Left renal cortex interstitium (tissue), 4 donors: ENCODE measurements around the gene SNX8. TPM values are rescaled to one million over a fixed set of nuclear protein-coding genes. Genes with fewer than 3 reads are reported as not detected.

Experiments
- DNase-seq, 4 donors: peaks; one replicate each; pipeline ENCODE4 v3.0.0-alpha.2; 2013; ENCODE audit warnings: low read depth in 4 of 4, low spot score in 2 of 4, missing footprints in 1 of 4
- polyA plus RNA-seq, 4 donors: library from polyadenylated mRNA; unstranded; fragments of 120-200 nt; gene quantifications; one replicate each; pipeline ENCODE4 v1.2.1, GENCODE V29; 2013; ENCODE audit not compliant: insufficient read length in 4 of 4

Gene SNX8
- polyA plus RNA-seq, 4 donors: 33.0 to 38.1 (median 35.9) TPM

- no peak for DNase-seq
Measured at GRCh38 chr7:2266911-2267310, 47.3 kb downstream of the SNX8 start.

DNA sequence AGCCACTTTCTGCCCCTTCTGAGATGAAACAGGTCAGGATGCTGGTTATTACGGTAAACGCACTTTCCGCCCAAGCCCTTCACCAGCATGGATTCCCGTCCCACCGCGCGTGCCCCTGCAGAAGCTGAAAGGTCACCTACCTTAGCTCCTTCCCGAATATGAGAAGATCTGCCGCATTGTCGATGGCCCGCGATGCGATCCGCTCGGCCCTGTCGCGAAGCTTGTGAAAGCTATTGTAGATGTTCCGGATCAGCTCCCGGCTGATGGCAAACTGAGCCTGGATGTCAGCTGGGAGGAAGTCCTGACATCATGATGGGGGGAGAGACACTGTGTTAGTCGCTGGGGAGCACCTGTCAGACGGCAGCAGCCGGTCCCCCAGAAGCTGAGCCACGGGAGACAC, 50.1 kb downstream of the SNX8 start:
- DNase-seq: no peak

DNA sequence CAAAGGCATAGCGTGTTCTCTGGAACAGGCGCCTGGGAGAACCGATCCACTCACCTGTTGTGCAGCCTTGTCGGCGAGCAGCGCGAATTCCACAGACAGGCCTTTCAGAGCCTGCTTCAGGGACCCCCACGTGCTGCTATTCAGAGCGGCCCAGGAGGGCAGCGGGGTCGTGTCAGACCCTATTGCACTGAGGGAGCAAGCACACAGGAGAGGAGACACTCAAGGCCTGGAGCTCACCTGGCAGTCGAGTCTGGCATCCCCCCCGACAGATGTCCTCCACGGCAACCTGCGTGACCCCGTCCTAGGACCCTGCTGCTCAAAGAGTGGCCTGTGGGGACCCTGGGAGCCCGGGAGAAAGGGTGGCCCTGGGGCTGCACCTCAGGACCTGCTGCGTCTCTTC, 51.1 kb downstream of the SNX8 start:
- no peak for DNase-seq

DNA sequence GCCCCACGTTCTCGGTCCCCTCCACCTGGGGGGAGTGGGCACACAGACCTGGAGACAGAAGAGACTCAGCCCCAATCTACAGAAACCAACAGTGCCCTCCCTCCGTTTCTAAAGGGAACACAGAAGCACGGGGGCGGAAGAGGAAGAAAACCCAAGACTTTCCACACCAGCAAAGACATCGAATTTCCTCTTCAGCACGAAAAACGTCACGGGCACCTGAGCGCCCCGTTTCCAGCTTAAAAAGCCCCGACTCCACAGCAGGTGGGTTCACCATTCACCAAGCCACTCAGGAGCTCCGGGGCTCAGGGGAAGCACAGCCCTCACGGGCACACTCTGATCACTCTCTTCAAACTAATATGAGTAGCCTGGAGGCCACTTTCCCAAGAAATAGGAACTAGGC, 52.6 kb downstream of the SNX8 start:
- DNase-seq: no peak

DNA sequence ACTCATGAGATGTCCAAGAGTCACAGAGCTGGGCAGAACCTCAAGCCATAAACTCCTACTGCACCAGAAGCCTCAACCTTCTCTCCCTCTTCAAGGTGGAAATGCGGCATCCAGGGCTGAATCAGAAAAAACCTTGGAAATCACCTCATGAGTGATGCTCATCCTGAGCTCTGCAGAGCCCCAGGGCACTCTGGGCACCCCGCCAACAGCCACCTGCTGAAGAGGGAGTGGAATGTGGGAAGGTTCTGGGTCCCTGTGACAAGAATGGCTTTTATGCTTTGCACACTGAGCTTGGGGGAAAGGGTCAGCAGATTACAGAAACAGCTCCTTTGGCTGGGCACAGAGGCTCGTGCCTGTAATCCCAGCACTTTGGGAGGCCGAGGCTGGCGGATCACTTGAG, 53.4 kb downstream of the SNX8 start:
- no peak for DNase-seq

DNA sequence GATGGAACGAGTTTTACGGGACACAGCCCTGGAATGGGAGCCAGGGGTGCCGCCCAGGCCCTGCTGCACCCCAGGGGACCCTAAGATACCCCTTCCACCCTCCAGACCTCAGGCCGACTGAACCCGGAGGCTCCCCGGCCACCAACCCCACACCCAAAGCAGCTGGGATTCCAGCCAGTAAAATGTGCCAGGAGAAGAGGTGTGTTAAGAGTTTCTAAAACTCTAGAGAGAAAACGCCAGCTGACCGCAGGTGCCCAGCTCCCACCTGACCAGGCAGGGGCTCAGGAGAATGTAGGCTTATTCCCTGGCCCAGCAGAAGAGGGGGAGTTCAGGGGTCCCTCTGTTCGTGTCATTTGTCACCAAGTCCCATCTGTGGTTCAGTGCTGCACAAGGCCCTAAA, 54.8 kb downstream of the SNX8 start:
- no peak for DNase-seq

- no peak for DNase-seq
Measured at GRCh38 chr7:2258661-2259365, 55.4 kb downstream of the SNX8 start.

- DNase-seq: no peak
Measured at GRCh38 chr7:2257651-2258050, 56.6 kb downstream of the SNX8 start.

- no peak for DNase-seq
Measured at GRCh38 chr7:2257046-2257551, 57.1 kb downstream of the SNX8 start.

DNA sequence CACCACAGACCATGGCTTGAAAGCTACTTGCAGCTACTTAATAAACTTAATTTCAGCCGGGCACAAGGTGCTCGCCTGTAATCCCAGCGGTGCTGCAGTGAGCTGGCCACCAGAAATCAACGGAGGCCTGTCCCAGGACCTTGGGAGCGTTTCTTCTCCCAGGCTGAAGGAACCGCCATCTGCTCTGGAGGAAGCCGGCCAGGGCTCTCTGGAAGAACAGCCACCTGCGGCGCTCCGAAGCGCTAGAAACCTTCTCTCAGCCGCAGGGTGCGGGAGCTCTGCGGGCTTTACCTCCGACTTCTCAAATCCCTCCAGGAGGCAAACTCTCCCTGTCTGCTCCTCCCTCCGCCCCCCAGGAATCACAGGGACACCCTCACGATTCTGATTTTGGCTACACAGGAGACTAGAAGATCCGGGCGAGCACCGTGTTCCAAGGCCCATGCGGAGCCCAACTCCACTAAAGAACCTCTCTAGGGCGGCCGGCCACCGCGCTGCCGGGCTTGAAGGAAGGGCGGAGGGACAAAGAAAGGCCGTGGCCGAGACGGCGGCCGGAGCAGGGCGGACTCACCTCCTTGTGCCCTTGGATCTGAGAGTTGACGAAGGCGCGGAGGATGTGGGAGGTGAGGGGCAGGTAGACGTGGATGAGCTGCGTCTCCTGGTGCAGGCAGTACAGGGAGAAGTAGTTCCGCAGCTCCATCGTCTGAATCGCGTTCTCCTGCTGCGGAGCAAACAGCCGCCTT, 57.8 kb downstream of the SNX8 start:
- no peak for DNase-seq

DNA sequence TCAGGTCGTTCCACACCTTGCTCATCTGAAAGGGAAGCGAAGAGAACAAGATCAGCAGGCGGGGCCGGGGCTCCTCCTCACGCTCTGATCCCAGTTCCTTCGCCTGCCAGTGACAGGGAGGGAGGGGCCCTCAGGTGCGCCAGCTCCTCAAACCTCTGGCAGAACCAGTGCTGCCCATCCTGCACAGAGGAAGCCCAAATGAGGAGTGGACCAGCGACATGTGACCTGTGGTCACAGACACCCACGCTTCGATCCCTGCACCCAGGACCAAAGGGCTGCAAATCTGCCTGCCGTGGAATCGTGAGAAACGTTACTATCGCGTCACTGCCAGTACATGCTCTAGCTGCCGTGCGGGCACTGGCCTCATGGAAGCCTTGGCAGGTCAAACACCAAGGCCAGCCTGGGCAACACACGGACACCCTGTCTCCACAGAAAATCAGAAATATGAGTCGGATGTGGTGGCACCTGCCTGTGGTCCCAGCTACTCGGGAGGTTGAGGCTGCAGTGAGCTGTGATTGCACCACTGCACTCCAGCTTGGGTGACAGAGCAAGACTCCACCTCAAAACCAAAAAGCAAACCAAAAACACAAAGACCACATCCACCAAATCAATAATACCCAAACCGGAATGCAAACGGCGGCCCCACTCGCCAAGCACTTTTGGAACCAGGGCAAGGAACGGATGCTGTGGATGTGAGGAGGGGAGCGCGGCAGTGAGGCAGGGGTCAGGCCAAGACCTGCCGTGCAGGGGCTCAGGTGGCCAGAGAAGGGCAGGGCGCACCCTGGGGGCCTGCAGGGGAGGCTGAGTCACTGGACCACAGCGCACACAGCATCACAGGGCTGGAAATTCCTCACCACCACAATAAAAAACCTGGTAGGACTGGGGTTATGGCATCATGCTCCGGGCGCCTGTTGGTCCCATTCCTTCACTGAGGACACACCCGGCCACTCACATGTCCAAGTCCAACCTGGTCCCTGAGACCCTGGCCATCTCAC, 58.8 kb downstream of the SNX8 start:
- no peak for DNase-seq

GRCh38 chr7:2254429-2255144, 59.7 kb downstream of the SNX8 start:
- no peak for DNase-seq

DNA sequence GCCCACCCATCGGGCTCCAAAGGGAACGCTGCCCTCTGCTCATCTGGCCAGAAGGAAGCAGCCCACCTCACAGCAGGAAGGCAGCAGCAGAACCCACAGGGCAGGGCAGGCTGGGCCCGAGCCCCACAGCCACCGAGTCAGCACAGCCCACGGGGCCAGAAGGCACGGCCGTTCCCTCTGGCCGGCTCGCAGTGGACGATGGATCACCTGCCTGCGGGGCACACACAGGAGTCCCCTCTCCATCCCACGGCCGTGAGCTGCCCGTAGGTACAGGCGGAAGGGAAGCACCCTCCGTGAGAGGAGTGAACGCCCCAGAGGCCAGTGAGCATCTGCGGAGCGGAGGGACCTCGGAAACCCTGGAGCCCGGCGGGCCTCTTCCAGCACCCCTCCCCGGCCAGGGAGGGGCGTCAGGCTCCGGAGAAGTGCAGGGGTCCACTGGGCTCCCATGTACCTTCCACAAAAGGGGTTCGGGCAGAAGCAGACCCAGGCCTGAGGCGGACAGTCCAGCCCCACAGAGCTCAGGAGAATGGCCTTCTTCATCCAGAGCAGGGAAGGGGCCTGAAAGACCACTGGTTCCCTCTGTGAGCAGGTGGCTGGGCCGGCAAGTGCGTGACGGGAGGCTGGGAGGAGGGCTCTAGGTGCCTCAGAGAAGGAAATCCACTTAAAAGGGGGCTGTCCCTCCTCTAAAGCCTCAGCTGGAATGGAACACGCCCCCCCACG, 60.6 kb downstream of the SNX8 start:
- no peak for DNase-seq

GRCh38 chr7:2253021-2253420, 61.2 kb downstream of the SNX8 start:
- DNase-seq: no peak

DNA sequence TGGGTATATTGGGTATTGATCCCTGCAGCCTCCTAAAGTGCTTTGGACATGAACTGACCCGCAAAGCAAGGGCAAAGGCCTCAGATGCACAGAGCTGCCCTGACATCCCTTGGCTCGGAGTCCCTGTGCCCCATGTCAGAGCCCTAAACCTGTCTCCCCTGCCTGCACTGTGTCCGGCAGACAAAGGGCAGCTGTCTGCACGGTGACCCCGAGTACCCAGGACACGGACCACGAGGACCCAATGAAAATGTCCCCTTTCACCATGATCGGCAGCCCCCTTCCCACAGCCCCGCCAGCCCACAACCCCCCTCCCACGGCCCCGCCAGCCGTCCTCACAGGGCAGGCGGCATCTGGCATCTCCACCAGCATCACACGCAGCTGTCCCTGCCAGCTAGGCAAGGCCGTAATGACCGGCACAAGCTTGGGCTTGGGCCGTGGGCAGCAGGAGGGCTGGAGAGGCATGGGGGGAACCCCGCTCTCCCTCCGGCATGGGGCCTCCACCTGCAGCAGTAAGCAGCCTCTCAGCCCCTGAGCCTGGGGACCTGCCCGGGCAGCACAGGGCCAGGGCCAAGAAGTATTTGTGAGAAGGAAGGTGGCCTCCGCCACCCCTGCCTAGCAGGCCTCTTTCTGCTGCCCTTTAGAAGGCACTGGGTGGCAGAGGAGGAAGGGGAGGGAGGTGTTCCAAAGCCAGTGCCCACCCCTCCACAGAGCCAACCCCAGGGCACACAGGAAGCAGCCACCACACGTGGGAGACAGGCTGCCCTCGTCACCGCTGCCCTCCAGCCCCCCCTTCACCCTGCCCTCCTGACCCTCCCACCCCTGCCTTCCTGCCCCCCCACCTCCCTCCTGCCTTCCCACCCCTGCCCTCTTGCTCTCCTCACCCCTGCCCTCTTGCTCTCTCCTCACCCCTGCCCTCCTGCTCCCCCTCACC, 62.1 kb downstream of the SNX8 start:
- DNase-seq: no peak

GRCh38 chr7:2251381-2251780, 62.9 kb downstream of the SNX8 start:
- DNase-seq: no peak

GRCh38 chr7:2249744-2250323, 64.4 kb downstream of the SNX8 start:
- no peak for DNase-seq

GRCh38 chr7:2248984-2249694, 65.1 kb downstream of the SNX8 start:
- no peak for DNase-seq
